Loucy (cell line): Measurements from ENCODE around the gene TYW3.

ENCODE experiments used
- H2AFZ ChIP-seq: fragments of 200-600 bp; sonication (generic); 2 replicates; pipeline ENCODE4 v1.6.0; 2016; ENCODE audit warnings: antibody characterized with exemption, mild to moderate bottlenecking, low read length, moderate library complexity
- H3F3A ChIP-seq: fragments of 200-600 bp; 2 replicates; pipeline ENCODE4 v1.6.0; 2016; ENCODE audit warnings: antibody characterized with exemption, low read depth, mild to moderate bottlenecking
- H3K27me3 ChIP-seq: fragments of 200-600 bp; sonication (generic); 2 replicates; pipeline ENCODE4 v1.6.1; 2014; ENCODE audit warnings: low read length, mild to moderate bottlenecking; ENCODE audit not compliant: insufficient read depth, poor library complexity, severe bottlenecking
- H3K36me3 ChIP-seq: fragments of 200-600 bp; sonication (generic); 2 replicates; pipeline ENCODE4 v1.6.1; 2016; ENCODE audit warnings: low read length; ENCODE audit not compliant: insufficient read depth
- H3K4me1 ChIP-seq: fragments of 200-600 bp; sonication (generic); 2 replicates; pipeline ENCODE4 v1.5.1; 2014; ENCODE audit warnings: low read length, mild to moderate bottlenecking; ENCODE audit not compliant: insufficient read depth, poor library complexity, severe bottlenecking
- H3K4me2 ChIP-seq: fragments of 200-600 bp; sonication (generic); 2 replicates; pipeline ENCODE4 v1.6.0; 2014; ENCODE audit warnings: antibody characterized with exemption, low read length, low read depth, mild to moderate bottlenecking; ENCODE audit not compliant: poor library complexity, severe bottlenecking
- H3K4me3 ChIP-seq: fragments of 200-600 bp; sonication (generic); 2 replicates; pipeline ENCODE4 v1.5.1; 2014; ENCODE audit warnings: low read length, mild to moderate bottlenecking, mixed read lengths; ENCODE audit not compliant: poor library complexity, severe bottlenecking
- H3K79me2 ChIP-seq: fragments of 200-600 bp; sonication (generic); 2 replicates; pipeline ENCODE4 v1.6.1; 2014; ENCODE audit warnings: low read length; ENCODE audit not compliant: insufficient read depth
- H3K9ac ChIP-seq: fragments of 200-600 bp; sonication (generic); 2 replicates; pipeline ENCODE4 v1.6.0; 2014; ENCODE audit warnings: mild to moderate bottlenecking, low read depth, low read length, moderate library complexity; ENCODE audit not compliant: poor library complexity, severe bottlenecking
- H3K9me2 ChIP-seq: fragments of 200-600 bp; sonication (generic); replicated peaks from 2 replicates; pipeline ENCODE4 v1.6.1; 2016; ENCODE audit warnings: low read depth, low read length, mixed read lengths
- H3K9me3 ChIP-seq: fragments of 200-600 bp; sonication (generic); 2 replicates; pipeline ENCODE4 v1.6.1; 2014; ENCODE audit warnings: mild to moderate bottlenecking, antibody characterized with exemption, low read length, low read depth; ENCODE audit not compliant: insufficient read depth
- H4K20me1 ChIP-seq: fragments of 200-600 bp; sonication (generic); 2 replicates; pipeline ENCODE4 v1.6.0; 2014; ENCODE audit warnings: antibody characterized with exemption, low read length, mild to moderate bottlenecking; ENCODE audit not compliant: insufficient read depth, poor library complexity, severe bottlenecking
- EZH2phosphoT487 ChIP-seq: fragments of 200-600 bp; IDR thresholded peaks from 2 replicates; pipeline ENCODE4 v1.6.1; 2018; ENCODE audit warnings: antibody characterized with exemption, mild to moderate bottlenecking, moderate library complexity, borderline replicate concordance
- TF ChIP-seq, protein P1 (sequence below): fragments of 200-600 bp; sonication (generic); conservative IDR thresholded peaks from 2 replicates; pipeline ENCODE4 v1.5.1; 2014; ENCODE audit warnings: mild to moderate bottlenecking, antibody characterized with exemption, low read length

The TYW3 gene

GRCh38 chr1:74713849-74714248, 19.1 kb upstream of the TYW3 start:
- no peak overlapping the region for H3K4me3 ChIP-seq
- H3K9me2 ChIP-seq, result no peaks in the 10 kb centered on the region
- no peaks in the 10 kb centered on the region for H3F3A ChIP-seq
- H3K4me1 ChIP-seq, result no peaks in the 10 kb centered on the region
- no peaks in the 10 kb centered on the region for H3K9me3 ChIP-seq
- no peak overlapping the region for H3K4me2 ChIP-seq
- H3K79me2 ChIP-seq, result no peaks in the 10 kb centered on the region
- TF ChIP-seq EZH2phosphoT487, result no peak
- TF ChIP-seq, protein P1, sequence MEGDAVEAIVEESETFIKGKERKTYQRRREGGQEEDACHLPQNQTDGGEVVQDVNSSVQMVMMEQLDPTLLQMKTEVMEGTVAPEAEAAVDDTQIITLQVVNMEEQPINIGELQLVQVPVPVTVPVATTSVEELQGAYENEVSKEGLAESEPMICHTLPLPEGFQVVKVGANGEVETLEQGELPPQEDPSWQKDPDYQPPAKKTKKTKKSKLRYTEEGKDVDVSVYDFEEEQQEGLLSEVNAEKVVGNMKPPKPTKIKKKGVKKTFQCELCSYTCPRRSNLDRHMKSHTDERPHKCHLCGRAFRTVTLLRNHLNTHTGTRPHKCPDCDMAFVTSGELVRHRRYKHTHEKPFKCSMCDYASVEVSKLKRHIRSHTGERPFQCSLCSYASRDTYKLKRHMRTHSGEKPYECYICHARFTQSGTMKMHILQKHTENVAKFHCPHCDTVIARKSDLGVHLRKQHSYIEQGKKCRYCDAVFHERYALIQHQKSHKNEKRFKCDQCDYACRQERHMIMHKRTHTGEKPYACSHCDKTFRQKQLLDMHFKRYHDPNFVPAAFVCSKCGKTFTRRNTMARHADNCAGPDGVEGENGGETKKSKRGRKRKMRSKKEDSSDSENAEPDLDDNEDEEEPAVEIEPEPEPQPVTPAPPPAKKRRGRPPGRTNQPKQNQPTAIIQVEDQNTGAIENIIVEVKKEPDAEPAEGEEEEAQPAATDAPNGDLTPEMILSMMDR, result no peak
- no peak overlapping the region for H3K9ac ChIP-seq
- peaks cover 34% of the 10 kb centered on the region; the same call in 1 of the 2 replicates for H3K36me3 ChIP-seq
- H4K20me1 ChIP-seq, result no peaks in the 10 kb centered on the region
- H3K27me3 ChIP-seq, result no peaks in the 10 kb centered on the region
- H2AFZ ChIP-seq, result no peak overlapping the region

GRCh38 chr1:74714429-74715235, 18.3 kb upstream of the TYW3 start:
- Histone ChIP-seq H3K4me1 (no peaks in the 10 kb centered on the region), H3K9ac (no peak overlapping the region), H2AFZ (no peak overlapping the region), H3K79me2 (no peaks in the 10 kb centered on the region), H3K36me3 (peaks cover 38% of the 10 kb centered on the region; the same call in 1 of the 2 replicates), H3K9me3 (no peaks in the 10 kb centered on the region), H4K20me1 (no peaks in the 10 kb centered on the region), H3F3A (no peaks in the 10 kb centered on the region), H3K4me3 (no peak overlapping the region), H3K27me3 (no peaks in the 10 kb centered on the region), H3K9me2 (no peaks in the 10 kb centered on the region), H3K4me2 (no peak overlapping the region)
- no peak for TF ChIP-seq EZH2phosphoT487
- TF ChIP-seq, protein P1, result no peak

GRCh38 chr1:74715236-74715502, 17.8 kb upstream of the TYW3 start:
- no peaks in the 10 kb centered on the region for H4K20me1 ChIP-seq
- peaks cover 38% of the 10 kb centered on the region; the same call in 1 of the 2 replicates for H3K36me3 ChIP-seq
- H3K9ac ChIP-seq, result no peak overlapping the region
- no peak overlapping the region for H3K4me2 ChIP-seq
- no peaks in the 10 kb centered on the region for H3F3A ChIP-seq
- no peaks in the 10 kb centered on the region for H3K4me1 ChIP-seq
- no peak for TF ChIP-seq EZH2phosphoT487
- TF ChIP-seq, protein P1, result no peak
- H3K27me3 ChIP-seq, result no peaks in the 10 kb centered on the region
- no peaks in the 10 kb centered on the region for H3K9me2 ChIP-seq
- H2AFZ ChIP-seq, result no peak overlapping the region
- no peaks in the 10 kb centered on the region for H3K9me3 ChIP-seq
- H3K4me3 ChIP-seq, result no peak overlapping the region
- no peaks in the 10 kb centered on the region for H3K79me2 ChIP-seq
